Pancreas (tissue), 10 donors: ENCODE results near the gene REL. TPM values are rescaled to one million over a fixed set of nuclear protein-coding genes. Genes with fewer than 3 reads are reported as not detected.
"Not testable (repeated sequence)": the region's sequence is repeated elsewhere in the genome, so short reads cannot be mapped to it uniquely, and the experiment has no call there.

ENCODE experiments used
- ATAC-seq, 4 donors: fragments of 200-7000 bp; cut with Tn5 transposase; one replicate each; pipeline versions ENCODE4 v1.8.0 to v1.9.1; 2020; ENCODE audit warnings: mild to moderate bottlenecking in 4 of 4, moderate library complexity in 4 of 4
- DNase-seq, 6 donors: peaks; one replicate each; pipeline ENCODE4 v3.0.0-alpha.2; 2020
- FAIRE-seq: peaks from 2 replicates; lab custom pipeline; 2012; peaks lifted over from hg19 to GRCh38; lab: Jason Lieb, UNC
- H3K27ac ChIP-seq, 4 donors: fragments of 200-600 bp; sonication (generic); 1 replicate in 3 of 4; 2 replicates in 1 of 4; pipeline versions ENCODE4 v1.5.0 to v1.8.0; 2020
- H3K27me3 ChIP-seq, 4 donors: fragments of 200-600 bp; one replicate each; pipeline ENCODE4 v1.8.0; 2021
- H3K36me3 ChIP-seq, 3 donors: fragments of 200-600 bp; sonication (generic) in 1 of 3; one replicate each; pipeline versions ENCODE4 v1.5.0 to v1.8.0; 2020 to 2021
- H3K4me1 ChIP-seq, 3 donors: fragments of 200-600 bp; one replicate each; pipeline ENCODE4 v1.8.0; 2021
- H3K4me3 ChIP-seq, 4 donors: fragments of 200-600 bp; sonication (generic) in 2 of 4; one replicate each; pipeline versions ENCODE4 v1.5.0 to v1.8.0; 2020 to 2021
- H3K9me3 ChIP-seq, 4 donors: fragments of 200-600 bp; one replicate each; pipeline ENCODE4 v1.8.0; 2021
- CTCF ChIP-seq, 4 donors: fragments of 200-600 bp; sonication (generic) in 3 of 4; IDR thresholded peaks; one replicate each; pipeline versions ENCODE4 v1.5.0 to v1.8.0; 2021; ENCODE audit warnings: antibody characterized with exemption in 4 of 4
- WGBS, 2 donors: extraction: QIAGEN DNeasy Blood & Tissue Kit; methylation state at CpG; one replicate each; pipeline ENCODE4 v1.1.7; 2013; 5-methylcytosine and 5-hydroxymethylcytosine counted together
- intact Hi-C, 3 donors: fragments of 100-400 bp; cut with DNase I; formaldehyde crosslinking; loops; one replicate each; pipeline versions ENCODE4 v1.11.1 to v1.14.2; 2022
- polyA plus RNA-seq, 2 donors: library from polyadenylated mRNA; stranded (reverse); fragments of 200-250 nt; gene quantifications; one replicate each; pipeline ENCODE4 v1.2.3, GENCODE V29; 2013
- total RNA-seq, 6 donors: library from RNA; stranded (reverse); fragmentation: NEBNext Ultra II Directional in 4 of 6; extraction: Animal tissue kit (Norgen Biotek cat#: 25700) in 4 of 6; gene quantifications; one replicate each; pipeline versions ENCODE4 v1.2.1 to v1.2.4, GENCODE V29; 2021 to 2023
- donor health status: healthy with polysubstance abuse.
- donor health status: DM: no; HTN: no; CAD: no; lungs with moderate emphysema.
- donor health status: DM: no; HTN: no; CAD: no.
- donor health status: control.
- donor health status: control.
- donor health status: Bipolar disorder and iron deficiency.
- donor health status: DM: yes; HTN: yes; CAD: no.
- donor health status: DM: no; HTN: no; CAD: no.
- donor health status: DM: no; HTN: no; CAD: no.
- donor health status: DM: yes; HTN: yes; CAD: no.

The REL gene
- total and polyA plus RNA-seq, 8 donors: 1.5 to 11.9 (median 7.0) TPM

- WGBS, 2 donors: 58 to 75% methylated on average over 5 of the region's 5 CpGs
- no peak for FAIRE-seq
- TF ChIP-seq CTCF (IDR thresholded peaks at IDR 0.05): no peak
- intact Hi-C loops: no loop called here
- H3K27me3 ChIP-seq: no peaks in the 10 kb centered on the region
- H3K9me3 ChIP-seq: no peaks in the 10 kb centered on the region
- peak in 1 of 4 donors; percentile 11 for ATAC-seq
- H3K4me3 ChIP-seq: no peak overlapping the region
- DNase-seq: no peak
- H3K36me3 ChIP-seq: no peaks in the 10 kb centered on the region
- no peaks in the 10 kb centered on the region for H3K4me1 ChIP-seq
- H3K27ac ChIP-seq: no peak overlapping the region
Observed at GRCh38 chr2:60855989-60856669, 25.2 kb upstream of the REL start.

- Histone ChIP-seq H3K4me3 (no peak overlapping the region), H3K27me3 (no peaks in the 10 kb centered on the region), H3K27ac (no peak overlapping the region), H3K4me1 (no peaks in the 10 kb centered on the region), H3K9me3 (no peaks in the 10 kb centered on the region), H3K36me3 (no peaks in the 10 kb centered on the region)
- 93 to 98% methylated on average over 4 of the region's 4 CpGs for WGBS, 2 donors
- peak in 1 of 4 donors; percentile 60 for ATAC-seq
- intact Hi-C loops: no loop called here
- FAIRE-seq: no peak
- DNase-seq: no peak
- no peak for TF ChIP-seq CTCF (IDR thresholded peaks at IDR 0.05)
Observed at GRCh38 chr2:60857056-60857455, 24.3 kb upstream of the REL start.

GRCh38 chr2:60858897-60859311, 22.5 kb upstream of the REL start:
- WGBS, 2 donors: 60 to 65% methylated on average over 3 of the region's 3 CpGs
- Histone ChIP-seq H3K9me3 (no peaks in the 10 kb centered on the region), H3K4me1 (no peaks in the 10 kb centered on the region), H3K36me3 (no peaks in the 10 kb centered on the region), H3K4me3 (no peak overlapping the region), H3K27me3 (no peaks in the 10 kb centered on the region), H3K27ac (no peak overlapping the region)
- TF ChIP-seq CTCF (IDR thresholded peaks at IDR 0.05): no peak
- FAIRE-seq: no peak
- no peak for ATAC-seq
- DNase-seq: no peak
- intact Hi-C loops: no loop called here

GRCh38 chr2:60861736-60862135, 19.6 kb upstream of the REL start:
- no peak overlapping the region for H3K4me3 ChIP-seq
- no peak for ATAC-seq
- H3K27me3 ChIP-seq: no peaks in the 10 kb centered on the region
- no peak for TF ChIP-seq CTCF (IDR thresholded peaks at IDR 0.05)
- DNase-seq: no peak
- 91 to 94% methylated on average over 5 of the region's 5 CpGs for whole genome bisulfite sequencing, 2 donors
- no peaks in the 10 kb centered on the region for H3K9me3 ChIP-seq
- no peaks in the 10 kb centered on the region for H3K36me3 ChIP-seq
- H3K4me1 ChIP-seq: no peaks in the 10 kb centered on the region
- no peak for FAIRE-seq
- H3K27ac ChIP-seq: no peak overlapping the region
- intact Hi-C loops: no loop called here

GRCh38 chr2:60862642-60863041, 18.7 kb upstream of the REL start:
- FAIRE-seq (no peak), ATAC-seq (no peak), DNase-seq (no peak)
- no peaks in the 10 kb centered on the region for H3K9me3 ChIP-seq
- no peak for TF ChIP-seq CTCF (IDR thresholded peaks at IDR 0.05)
- no peaks in the 10 kb centered on the region for H3K27me3 ChIP-seq
- intact Hi-C loops: no loop called here
- H3K4me3 ChIP-seq: no peak overlapping the region
- H3K4me1 ChIP-seq: no peaks in the 10 kb centered on the region
- H3K36me3 ChIP-seq: no peaks in the 10 kb centered on the region
- WGBS, 2 donors: 88 to 100% methylated on average over 1 of the region's 1 CpG
- H3K27ac ChIP-seq: no peak overlapping the region

- intact Hi-C loops, DNase-seq, H3K36me3 ChIP-seq, H3K9me3 ChIP-seq, ATAC-seq, H3K27ac ChIP-seq, FAIRE-seq, H3K27me3 ChIP-seq, H3K4me3 ChIP-seq, H3K4me1 ChIP-seq: not testable (repeated sequence)
- WGBS, 2 donors: 75 to 79% methylated on average over 3 of the region's 3 CpGs
Observed at GRCh38 chr2:60865361-60865760, 16.0 kb upstream of the REL start.
